ENCODE results near the gene TMEM120A. TPM values are rescaled to one million over a fixed set of nuclear protein-coding genes. Genes with fewer than 3 reads are reported as not detected.
"Not testable (repeated sequence)": the region's sequence is repeated elsewhere in the genome, so short reads cannot be mapped to it uniquely, and the experiment has no call there.

Gene TMEM120A
- 24.2 TPM for total RNA-seq

GRCh38 chr7:75994388-75995051 lies at the start of gene TMEM120A:
TMEM120A (minus strand) TSS chr7:75994595; CDS start chr7:75994570, 25 bp downstream.
- DNase-seq, result peak; percentile 86

- no peak for DNase-seq
Observed at GRCh38 chr7:76040126-76040525, 45.7 kb upstream of the TMEM120A start.

- peak; percentile 10 for DNase-seq
Observed at GRCh38 chr7:76037310-76037709, 42.9 kb upstream of the TMEM120A start.

- DNase-seq, result no peak
Observed at GRCh38 chr7:76031964-76032363, 37.6 kb upstream of the TMEM120A start.

- DNase-seq, result not testable (repeated sequence)
Observed at GRCh38 chr7:76029682-76030081, 35.3 kb upstream of the TMEM120A start.

GRCh38 chr7:76023002-76023401 lies 28.6 kb upstream of the TMEM120A start:
- no peak for DNase-seq

- DNase-seq, result no peak
Observed at GRCh38 chr7:76022026-76022780, 27.8 kb upstream of the TMEM120A start.

GRCh38 chr7:76020031-76020714 lies 25.8 kb upstream of the TMEM120A start:
- peak; percentile 28 for DNase-seq

- DNase-seq, result not testable (repeated sequence)
Observed at GRCh38 chr7:76018520-76018919, 24.1 kb upstream of the TMEM120A start.

GRCh38 chr7:76016191-76016947 lies 22.0 kb upstream of the TMEM120A start:
- DNase-seq, result no peak

GRCh38 chr7:76011442-76011861 lies 17.1 kb upstream of the TMEM120A start:
- peak; percentile 81 for DNase-seq

- DNase-seq, result no peak
Observed at GRCh38 chr7:76009672-76010600, 15.5 kb upstream of the TMEM120A start.

GRCh38 chr7:76008156-76008687 lies 13.8 kb upstream of the TMEM120A start:
- DNase-seq, result no peak

- DNase-seq, result not testable (repeated sequence)
Observed at GRCh38 chr7:76005004-76005403, 10.6 kb upstream of the TMEM120A start.

GRCh38 chr7:76003351-76003750 lies 9.0 kb upstream of the TMEM120A start:
- DNase-seq, result no peak

GRCh38 chr7:76002822-76003221 lies 8.4 kb upstream of the TMEM120A start:
- no peak for DNase-seq

GRCh38 chr7:76002139-76002538 lies 7.7 kb upstream of the TMEM120A start:
- DNase-seq, result no peak

GRCh38 chr7:76000566-76000965 lies 6.2 kb upstream of the TMEM120A start:
- no peak for DNase-seq

- DNase-seq, result no peak
Observed at GRCh38 chr7:75998038-75998437, 3.6 kb upstream of the TMEM120A start.

GRCh38 chr7:75996476-75996875 lies 2.1 kb upstream of the TMEM120A start:
- no peak for DNase-seq

GRCh38 chr7:75995996-75996395 lies 1.6 kb upstream of the TMEM120A start:
- DNase-seq, result no peak

All from skin of body (tissue), 2 donors.